Kidney (tissue), 14 donors: Measurements from ENCODE around the gene PPP1R8. TPM values are rescaled to one million over a fixed set of nuclear protein-coding genes. Genes with fewer than 3 reads are reported as not detected.

ENCODE experiments used
- DNase-seq, 5 donors: peaks; one replicate each; pipeline ENCODE4 v3.0.0-alpha.2; 2013 to 2020
- FAIRE-seq: peaks from 2 replicates; lab custom pipeline; 2012; peaks lifted over from hg19 to GRCh38; lab: Jason Lieb, UNC
- H3K27ac ChIP-seq, 2 donors: one replicate each; pipeline ENCODE4 v1.7.0; 2013; ENCODE audit warnings: low read depth in 2 of 2, low read length in 2 of 2, inconsistent platforms in 1 of 2
- H3K27me3 ChIP-seq: one replicate; pipeline ENCODE4 v1.7.1; 2013; ENCODE audit warnings: low read length, inconsistent platforms; ENCODE audit not compliant: control insufficient read depth, insufficient read depth
- H3K36me3 ChIP-seq, 3 donors: one replicate each; pipeline versions ENCODE4 v1.7.0 to v1.7.1; 2013; ENCODE audit warnings: low read length in 3 of 3, control low read depth in 1 of 3, inconsistent platforms in 1 of 3; ENCODE audit not compliant: insufficient read depth in 3 of 3, control insufficient read depth in 2 of 3
- H3K4me1 ChIP-seq, 3 donors: one replicate each; pipeline versions ENCODE4 v1.7.0 to v1.7.1; 2013; ENCODE audit warnings: low read length in 3 of 3, inconsistent platforms in 1 of 3, low read depth in 1 of 3; ENCODE audit not compliant: control insufficient read depth in 2 of 3, insufficient read depth in 2 of 3
- H3K4me3 ChIP-seq, 3 donors: one replicate each; pipeline versions ENCODE4 v1.7.0 to v1.8.1; 2013; ENCODE audit warnings: low read length in 3 of 3, control low read depth in 1 of 3, inconsistent platforms in 1 of 3
- H3K9ac ChIP-seq, 3 donors: one replicate each; pipeline versions ENCODE4 v1.7.0 to v1.7.1; 2013; ENCODE audit warnings: low read length in 3 of 3, control low read depth in 1 of 3, inconsistent platforms in 1 of 3
- H3K9me3 ChIP-seq, 3 donors: one replicate each; pipeline versions ENCODE4 v1.7.0 to v1.7.1; 2013; ENCODE audit warnings: low read length in 3 of 3, control low read depth in 1 of 3, inconsistent platforms in 1 of 3; ENCODE audit not compliant: control insufficient read depth in 2 of 3, insufficient read depth in 1 of 3
- CTCF ChIP-seq: IDR thresholded peaks from 3 replicates; pipeline ENCODE4 v1.5.1; 2012; ENCODE audit warnings: mild to moderate bottlenecking, moderate library complexity, borderline replicate concordance; ENCODE audit not compliant: insufficient read depth; ENCODE audit errors: extremely low read depth
- intact Hi-C: fragments of 100-400 bp; cut with DNase I; formaldehyde crosslinking; loops from one replicate; pipeline ENCODE4 v1.11.1; 2022
- polyA plus RNA-seq: library from polyadenylated mRNA; stranded (reverse); fragments of 350-450 nt; fragmentation: Illumina TruSeq; extraction: RNeasy Lipid Tissue Mini Kit (QIAGEN cat#74804); gene quantifications from one replicate; pipeline ENCODE4 v1.2.3, GENCODE V29; 2014; ENCODE audit warnings: low read depth, low replicate concordance; ENCODE audit not compliant: insufficient read depth
- total RNA-seq: library from RNA; stranded (reverse); fragmentation: NEBNext Ultra II Directional; extraction: Animal tissue kit (Norgen Biotek cat#: 25700); gene quantifications from one replicate; pipeline ENCODE4 v1.2.1, GENCODE V29; 2021
- donor health status: control.
- donor health status: control.
- donor health status: control.
- donor health status: control.
- donor health status: control.
- donor health status: DM: yes; HTN: yes; CAD: no.
- donor health status: Normal renal cell carcinoma (clear cell type).

The PPP1R8 gene
- total and polyA plus RNA-seq, 2 donors from 2014 or later = 21.8 to 38.6 TPM

- no peak overlapping the region for H3K4me3 ChIP-seq
- TF ChIP-seq CTCF = no peak
Measured at GRCh38 chr1:27862671-27863537, 32.3 kb downstream of the PPP1R8 start.

GRCh38 chr1:27863538-27863915, 32.9 kb downstream of the PPP1R8 start:
- H3K36me3 ChIP-seq = no peaks in the 10 kb centered on the region
- FAIRE-seq (no peak), DNase-seq (peak in 1 of 5 donors; percentile 54)
- H3K9ac ChIP-seq = no peak overlapping the region
- no peak overlapping the region for H3K4me3 ChIP-seq
- no peaks in the 10 kb centered on the region for H3K9me3 ChIP-seq
- no peak overlapping the region for H3K27ac ChIP-seq
- peaks cover 0 to 3% (median 0%) of the 10 kb centered on the region in 3 donors for H3K4me1 ChIP-seq
- no peaks in the 10 kb centered on the region for H3K27me3 ChIP-seq
- TF ChIP-seq CTCF = no peak
- intact Hi-C loops = no loop called here

More at GRCh38 chr1:27862671-27863537, 32.3 kb downstream of the PPP1R8 start:
- DNase-seq (peak; percentile 68 to 92 (median 86)), FAIRE-seq (no peak)
- intact Hi-C loops = no loop called here
- H3K27me3 ChIP-seq = no peaks in the 10 kb centered on the region
- H3K9ac ChIP-seq = no peak overlapping the region
- H3K36me3 ChIP-seq = no peaks in the 10 kb centered on the region
- peak overlapping the region in 1 of 2 donors; percentile 17 for H3K27ac ChIP-seq
- H3K4me1 ChIP-seq = peaks cover 0 to 3% (median 0%) of the 10 kb centered on the region in 3 donors
- H3K9me3 ChIP-seq = no peaks in the 10 kb centered on the region

GRCh38 chr1:27864264-27864895, 33.8 kb downstream of the PPP1R8 start:
- Histone ChIP-seq H3K27ac (no peak overlapping the region), H3K9me3 (no peaks in the 10 kb centered on the region), H3K9ac (no peak overlapping the region), H3K4me3 (no peak overlapping the region), H3K27me3 (no peaks in the 10 kb centered on the region), H3K4me1 (peaks cover 0 to 8% (median 0%) of the 10 kb centered on the region in 3 donors), H3K36me3 (no peaks in the 10 kb centered on the region)
- intact Hi-C loops = no loop called here
- no peak for FAIRE-seq
- TF ChIP-seq CTCF = no peak
- DNase-seq = peak in 3 of 5 donors; percentile 27 to 48 (median 28)
